Activated CD4-positive, alpha-beta T cell treated with anti-CD3 and anti-CD28 coated beads, Interleukin-2, Interleukin-4, amounts not matched to agents 100 ng/mL and 50 ng/mL, durations not matched to agents 16 hours and 8 hours (primary cell): ENCODE results near the gene WNT2B.
A peak's percentile ranks its signal among the peaks of the same experiment; 100 is the strongest.
"Not testable (repeated sequence)": the region's sequence is repeated elsewhere in the genome, so short reads cannot be mapped to it uniquely, and the experiment has no call there.

Experiments used
- DNase-seq: peaks from one replicate; pipeline ENCODE4 v3.0.0-alpha.2; 2020; ENCODE audit warnings: low spot score

The WNT2B gene

GRCh38 chr1:112508278-112509004 is at the start of gene WNT2B:
Gene WNT2B (plus strand): TSS chr1:112508965. CDS start chr1:112509263, 298 bp downstream.
- DNase-seq, result peak; percentile 41

- no peak for DNase-seq
Observed at GRCh38 chr1:112460615-112461014, 48.1 kb upstream of the WNT2B start.

GRCh38 chr1:112461200-112461871 is 47.4 kb upstream of the WNT2B start:
- DNase-seq, result no peak

- no peak for DNase-seq
Observed at GRCh38 chr1:112462953-112463279, 45.8 kb upstream of the WNT2B start.

- DNase-seq, result no peak
Observed at GRCh38 chr1:112464501-112464900, 44.3 kb upstream of the WNT2B start.

- DNase-seq, result no peak
Observed at GRCh38 chr1:112465122-112465521, 43.6 kb upstream of the WNT2B start.

GRCh38 chr1:112466078-112466660 is 42.6 kb upstream of the WNT2B start:
- peak; percentile 92 for DNase-seq

GRCh38 chr1:112470324-112470723 is 38.4 kb upstream of the WNT2B start:
- DNase-seq, result not testable (repeated sequence)

- DNase-seq, result no peak
Observed at GRCh38 chr1:112470966-112471365, 37.8 kb upstream of the WNT2B start.

- DNase-seq, result no peak
Observed at GRCh38 chr1:112472142-112472541, 36.6 kb upstream of the WNT2B start.

GRCh38 chr1:112477550-112477949 is 31.2 kb upstream of the WNT2B start:
- DNase-seq, result no peak

GRCh38 chr1:112478314-112478713 is 30.5 kb upstream of the WNT2B start:
- no peak for DNase-seq

- DNase-seq, result not testable (repeated sequence)
Observed at GRCh38 chr1:112486063-112486462, 22.7 kb upstream of the WNT2B start.

- not testable (repeated sequence) for DNase-seq
Observed at GRCh38 chr1:112487686-112488085, 21.1 kb upstream of the WNT2B start.

- DNase-seq, result no peak
Observed at GRCh38 chr1:112488141-112488540, 20.6 kb upstream of the WNT2B start.

- DNase-seq, result no peak
Observed at GRCh38 chr1:112492076-112492475, 16.7 kb upstream of the WNT2B start.

GRCh38 chr1:112493351-112493750 is 15.4 kb upstream of the WNT2B start:
- DNase-seq, result no peak

GRCh38 chr1:112496290-112496689 is 12.5 kb upstream of the WNT2B start:
- no peak for DNase-seq

GRCh38 chr1:112501810-112502641 is 6.7 kb upstream of the WNT2B start:
- peak; percentile 42 for DNase-seq

- DNase-seq, result no peak
Observed at GRCh38 chr1:112502826-112503225, 5.9 kb upstream of the WNT2B start.

- no peak for DNase-seq
Observed at GRCh38 chr1:112504001-112504660, 4.6 kb upstream of the WNT2B start.
